BJ (cell line): ENCODE measurements around the gene IGLON5. TPM values are rescaled to one million over a fixed set of nuclear protein-coding genes. Genes with fewer than 3 reads are reported as not detected.

Source experiments
- CTCF ChIA-PET: fragments of 350-600 bp; formaldehyde crosslinking; extraction: SDS; loops from one replicate; lab custom pipeline; 2021; ENCODE audit warnings: antibody characterized with exemption, inconsistent platforms; lab: Yijun Ruan, JAX
- POLR2A ChIA-PET: fragments of 300-600 bp; sonication (Branson Sonifier 250); formaldehyde crosslinking; extraction: SDS; loops from one replicate; lab custom pipeline; 2021; ENCODE audit warnings: antibody characterized with exemption; lab: Charles Lee
- DNase-seq: peaks from one replicate; pipeline ENCODE4 v3.0.0-alpha.2; 2011; ENCODE audit warnings: low read depth
- H3K27me3 ChIP-seq: 2 replicates; pipeline ENCODE4 v1.6.0; 2011; ENCODE audit warnings: low read length; ENCODE audit not compliant: control insufficient read depth, insufficient read depth
- H3K36me3 ChIP-seq: 2 replicates; pipeline ENCODE4 v1.5.1; 2011; ENCODE audit warnings: low read length; ENCODE audit not compliant: control insufficient read depth, insufficient read depth
- H3K4me3 ChIP-seq: 2 replicates; pipeline ENCODE4 v1.5.1; 2011; ENCODE audit warnings: low read depth, mild to moderate bottlenecking, control low read depth, low read length
- polyA minus RNA-seq: library from RNA; depleted of rRNA, polyadenylated mRNA; stranded (reverse); fragments of >200 nt; gene quantifications from 2 replicates; pipeline ENCODE4 v1.2.3, GENCODE V29; 2011; rRNA and poly(A)+ RNA removed
- polyA plus RNA-seq: library from polyadenylated mRNA; depleted of rRNA; stranded (reverse); fragments of >200 nt; gene quantifications from 2 replicates; pipeline ENCODE4 v1.2.3, GENCODE V29; 2011; rRNA removed
- TF ChIP-seq, protein P1 (sequence below): IDR thresholded peaks from 2 replicates; pipeline ENCODE4 v1.5.1; 2011; ENCODE audit warnings: low read depth, mild to moderate bottlenecking, control low read depth, inconsistent platforms, low read length, moderate library complexity; ENCODE audit not compliant: insufficient read depth

IGLON5 gene
- not detected in 2 replicates for polyA plus RNA-seq
- polyA minus RNA-seq = not detected in 2 replicates

DNA sequence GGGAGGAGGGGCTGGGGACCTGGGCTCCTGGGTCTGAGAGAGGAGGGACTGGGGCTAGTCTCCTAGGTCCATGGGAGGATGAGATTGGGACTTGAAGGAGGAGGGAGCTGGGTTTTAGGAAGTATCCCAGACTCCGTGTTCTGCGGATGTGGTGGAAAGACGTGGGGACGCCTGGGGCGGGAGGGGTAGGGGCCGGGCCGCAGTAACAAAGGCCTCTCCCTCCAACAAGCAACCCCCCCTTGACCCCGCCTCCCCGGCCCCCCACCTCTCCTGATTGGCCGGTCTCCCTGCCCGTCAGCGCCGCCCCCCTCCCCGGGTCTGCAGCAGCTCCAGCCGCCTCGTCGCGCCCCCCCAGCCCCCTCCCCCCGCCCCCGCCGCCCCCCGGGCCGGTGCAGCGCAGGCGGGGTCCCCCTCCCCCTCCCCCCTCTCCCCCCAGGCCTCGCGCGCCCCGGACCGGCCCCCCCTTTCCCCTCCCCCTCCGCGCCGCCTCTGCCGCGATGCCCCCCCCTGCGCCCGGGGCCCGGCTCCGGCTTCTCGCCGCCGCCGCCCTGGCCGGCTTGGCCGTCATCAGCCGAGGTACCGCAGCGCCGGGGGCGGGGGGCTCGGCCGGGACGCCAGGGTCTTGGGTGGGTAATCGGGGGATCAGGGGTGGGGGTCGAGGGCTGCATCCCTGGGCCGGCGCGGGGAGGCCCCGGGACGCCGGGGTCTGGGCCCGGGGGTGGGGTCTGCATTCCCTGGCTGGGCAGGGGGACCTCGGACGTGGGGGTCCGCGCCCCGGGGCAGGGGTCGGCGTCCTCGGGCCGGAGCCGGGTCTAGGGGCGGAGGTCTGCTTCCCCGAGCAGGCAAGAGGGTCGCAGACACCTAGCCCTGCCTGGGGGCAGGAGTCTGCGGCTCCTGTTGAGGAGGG lies at the start of gene IGLON5:
Gene IGLON5 (plus strand): TSS at position 294 of the 907 bp plus-strand sequence. CDS start 204 bp downstream, at position 498.
- Histone ChIP-seq H3K36me3 (no peaks in the 10 kb centered on the region), H3K4me3 (no peak within 1 kb of the TSS), H3K27me3 (no peaks in the 10 kb centered on the region)
- ChIA-PET POLR2A (no interaction called here), CTCF (no interaction called here)
- DNase-seq = no peak
- TF ChIP-seq, protein P1, sequence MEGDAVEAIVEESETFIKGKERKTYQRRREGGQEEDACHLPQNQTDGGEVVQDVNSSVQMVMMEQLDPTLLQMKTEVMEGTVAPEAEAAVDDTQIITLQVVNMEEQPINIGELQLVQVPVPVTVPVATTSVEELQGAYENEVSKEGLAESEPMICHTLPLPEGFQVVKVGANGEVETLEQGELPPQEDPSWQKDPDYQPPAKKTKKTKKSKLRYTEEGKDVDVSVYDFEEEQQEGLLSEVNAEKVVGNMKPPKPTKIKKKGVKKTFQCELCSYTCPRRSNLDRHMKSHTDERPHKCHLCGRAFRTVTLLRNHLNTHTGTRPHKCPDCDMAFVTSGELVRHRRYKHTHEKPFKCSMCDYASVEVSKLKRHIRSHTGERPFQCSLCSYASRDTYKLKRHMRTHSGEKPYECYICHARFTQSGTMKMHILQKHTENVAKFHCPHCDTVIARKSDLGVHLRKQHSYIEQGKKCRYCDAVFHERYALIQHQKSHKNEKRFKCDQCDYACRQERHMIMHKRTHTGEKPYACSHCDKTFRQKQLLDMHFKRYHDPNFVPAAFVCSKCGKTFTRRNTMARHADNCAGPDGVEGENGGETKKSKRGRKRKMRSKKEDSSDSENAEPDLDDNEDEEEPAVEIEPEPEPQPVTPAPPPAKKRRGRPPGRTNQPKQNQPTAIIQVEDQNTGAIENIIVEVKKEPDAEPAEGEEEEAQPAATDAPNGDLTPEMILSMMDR = no peak

DNA sequence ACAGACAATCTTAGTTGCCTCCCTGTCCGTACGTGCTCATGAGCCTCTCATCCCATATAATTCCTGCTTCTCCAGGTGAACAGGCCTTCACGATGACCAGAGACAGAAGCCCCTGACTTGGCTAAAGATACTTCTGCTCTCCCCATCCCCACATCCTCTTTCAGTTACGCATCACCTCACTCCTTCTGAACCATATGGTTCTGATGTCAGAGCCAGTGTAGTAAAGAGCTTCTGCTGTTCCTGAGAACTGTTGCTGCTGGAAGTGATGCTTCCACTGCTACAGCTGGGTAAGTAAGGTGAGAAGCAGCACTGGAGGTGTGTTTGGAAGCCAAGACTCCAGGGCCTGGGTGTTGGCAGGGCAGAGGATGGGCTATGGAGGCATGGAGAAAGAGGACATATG lies 47.6 kb upstream of the IGLON5 start:
- DNase-seq = no peak
- Histone ChIP-seq H3K4me3 (no peak overlapping the region), H3K36me3 (no peaks in the 10 kb centered on the region), H3K27me3 (no peaks in the 10 kb centered on the region)
- TF ChIP-seq, protein P1 = no peak
- ChIA-PET CTCF (no interaction called here), POLR2A (no interaction called here)

GRCh38 chr19:51271067-51271466 lies 40.4 kb upstream of the IGLON5 start:
- no peak for DNase-seq
- no peaks in the 10 kb centered on the region for H3K36me3 ChIP-seq

GRCh38 chr19:51272183-51272810 lies 39.1 kb upstream of the IGLON5 start:
- TF ChIP-seq, protein P1 = no peak

More at GRCh38 chr19:51271067-51271466, 40.4 kb upstream of the IGLON5 start:
- TF ChIP-seq, protein P1 = no peak
- POLR2A ChIA-PET = no interaction called here
- no peak overlapping the region for H3K4me3 ChIP-seq
- no peaks in the 10 kb centered on the region for H3K27me3 ChIP-seq
- CTCF ChIA-PET = no interaction called here

More at GRCh38 chr19:51272183-51272810, 39.1 kb upstream of the IGLON5 start:
- no peaks in the 10 kb centered on the region for H3K27me3 ChIP-seq
- no peak for DNase-seq
- ChIA-PET CTCF (interaction anchor here (1.3 kb wide), 1 partner anchor 149 kb away, joined by 5 read pairs; no protein-coding TSS in a partner anchor), POLR2A (no interaction called here)
- H3K4me3 ChIP-seq = no peak overlapping the region
- H3K36me3 ChIP-seq = no peaks in the 10 kb centered on the region
